ENCODE data around the gene PCSK5. TPM values are rescaled to one million over a fixed set of nuclear protein-coding genes. Genes with fewer than 3 reads are reported as not detected.

The PCSK5 gene
- polyA plus RNA-seq, 1 donor (not counting 4 experiments of a cell fraction or from before 2014, with no cell fraction given) = 1.9 TPM

DNA sequence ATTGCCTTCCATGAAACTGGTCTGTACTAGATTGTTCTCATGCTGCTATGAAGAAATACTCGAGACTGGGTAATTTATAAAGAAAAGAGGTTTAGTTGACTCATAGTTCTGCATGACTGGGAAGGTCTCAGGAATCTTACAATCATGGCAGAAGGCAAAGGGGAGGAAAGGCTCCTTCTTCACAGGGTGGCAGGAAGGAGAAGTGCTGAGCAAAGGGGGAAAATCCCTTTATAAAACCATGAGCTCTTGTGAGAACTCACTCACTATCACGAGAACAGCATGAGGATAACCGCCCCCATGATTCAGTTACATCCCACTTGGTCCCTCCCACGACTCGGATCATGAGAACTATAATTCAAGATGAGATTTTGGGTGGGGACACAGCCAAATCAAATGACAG, 340.5 kb downstream of the PCSK5 start:
- dilution Hi-C loops (cut with MboI; ENCODE audit: extremely low pct_ligation_motif_present, low sequenced_read_pairs) = no loop called here
- H3K9ac ChIP-seq (ENCODE audit: control insufficient read depth, extremely low read depth, insufficient read depth, low read length) = no peak overlapping the region
- H3K4me1 ChIP-seq (ENCODE audit: control insufficient read depth, extremely low read depth, insufficient read depth, low read length) = no peaks in the 10 kb centered on the region
- DNase-seq (ENCODE audit: low read depth, low spot score) = no peak
- H3K79me2 ChIP-seq (ENCODE audit: control insufficient read depth, insufficient read depth, low read length) = no peaks in the 10 kb centered on the region
- H3K9me1 ChIP-seq (ENCODE audit: control insufficient read depth, extremely low read depth, insufficient read depth, low read length) = no peaks in the 10 kb centered on the region
- H3K4me2 ChIP-seq (ENCODE audit: control insufficient read depth, extremely low read depth, insufficient read depth, low read depth, low read length) = no peak overlapping the region
- no peak overlapping the region for H3K4me3 ChIP-seq (ENCODE audit: control insufficient read depth in 2 of 3, extremely low read depth in 1 of 3, insufficient read depth in 2 of 3, low read depth in 1 of 3, low read length in 3 of 3)
- H3K27me3 ChIP-seq (ENCODE audit: control insufficient read depth, extremely low read depth, insufficient read depth, low read length) = no peaks in the 10 kb centered on the region
- no peaks in the 10 kb centered on the region for H3K36me3 ChIP-seq (ENCODE audit: control insufficient read depth in 2 of 2, extremely low read depth in 1 of 2, insufficient read depth in 2 of 2, low read length in 2 of 2)
- H3K9me3 ChIP-seq (ENCODE audit: control insufficient read depth, low read depth, low read length) = no peaks in the 10 kb centered on the region
- no peak overlapping the region for H3K27ac ChIP-seq (ENCODE audit: control insufficient read depth, insufficient read depth, low read length)
- FAIRE-seq = no peak
- no peak overlapping the region for H2AFZ ChIP-seq (ENCODE audit: control insufficient read depth, low read length)
- no peak for TF ChIP-seq EZH2 (IDR thresholded peaks at IDR 0.05; ENCODE audit: low read length)
- TF ChIP-seq, protein P1, sequence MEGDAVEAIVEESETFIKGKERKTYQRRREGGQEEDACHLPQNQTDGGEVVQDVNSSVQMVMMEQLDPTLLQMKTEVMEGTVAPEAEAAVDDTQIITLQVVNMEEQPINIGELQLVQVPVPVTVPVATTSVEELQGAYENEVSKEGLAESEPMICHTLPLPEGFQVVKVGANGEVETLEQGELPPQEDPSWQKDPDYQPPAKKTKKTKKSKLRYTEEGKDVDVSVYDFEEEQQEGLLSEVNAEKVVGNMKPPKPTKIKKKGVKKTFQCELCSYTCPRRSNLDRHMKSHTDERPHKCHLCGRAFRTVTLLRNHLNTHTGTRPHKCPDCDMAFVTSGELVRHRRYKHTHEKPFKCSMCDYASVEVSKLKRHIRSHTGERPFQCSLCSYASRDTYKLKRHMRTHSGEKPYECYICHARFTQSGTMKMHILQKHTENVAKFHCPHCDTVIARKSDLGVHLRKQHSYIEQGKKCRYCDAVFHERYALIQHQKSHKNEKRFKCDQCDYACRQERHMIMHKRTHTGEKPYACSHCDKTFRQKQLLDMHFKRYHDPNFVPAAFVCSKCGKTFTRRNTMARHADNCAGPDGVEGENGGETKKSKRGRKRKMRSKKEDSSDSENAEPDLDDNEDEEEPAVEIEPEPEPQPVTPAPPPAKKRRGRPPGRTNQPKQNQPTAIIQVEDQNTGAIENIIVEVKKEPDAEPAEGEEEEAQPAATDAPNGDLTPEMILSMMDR (optimal IDR thresholded peaks at IDR 0.05 in 1 of 3, IDR thresholded peaks at IDR 0.05 in 1 of 3, conservative IDR thresholded peaks at IDR 0.05 in 1 of 3; ENCODE audit: extremely low read depth in 1 of 3, insufficient read depth in 2 of 3, low read length in 3 of 3) = no peak
- no peaks in the 10 kb centered on the region for H4K20me1 ChIP-seq (ENCODE audit: control insufficient read depth, extremely low read depth, insufficient read depth, low read length)

GRCh38 chr9:76232861-76233489, 342.5 kb downstream of the PCSK5 start:
- H3K9me3 ChIP-seq (ENCODE audit: control insufficient read depth, low read depth, low read length) = no peaks in the 10 kb centered on the region
- no peaks in the 10 kb centered on the region for H3K36me3 ChIP-seq (ENCODE audit: control insufficient read depth in 2 of 2, extremely low read depth in 1 of 2, insufficient read depth in 2 of 2, low read length in 2 of 2)
- TF ChIP-seq, protein P1 (optimal IDR thresholded peaks at IDR 0.05 in 1 of 3, IDR thresholded peaks at IDR 0.05 in 1 of 3, conservative IDR thresholded peaks at IDR 0.05 in 1 of 3; ENCODE audit: extremely low read depth in 1 of 3, insufficient read depth in 2 of 3, low read length in 3 of 3) = no peak
- no peak for TF ChIP-seq EZH2 (IDR thresholded peaks at IDR 0.05; ENCODE audit: low read length)
- no peak overlapping the region for H3K4me2 ChIP-seq (ENCODE audit: control insufficient read depth, extremely low read depth, insufficient read depth, low read depth, low read length)
- no peak for DNase-seq (ENCODE audit: low read depth, low spot score)
- no peaks in the 10 kb centered on the region for H3K27me3 ChIP-seq (ENCODE audit: control insufficient read depth, extremely low read depth, insufficient read depth, low read length)
- H3K4me1 ChIP-seq (ENCODE audit: control insufficient read depth, extremely low read depth, insufficient read depth, low read length) = no peaks in the 10 kb centered on the region
- no peak overlapping the region for H3K27ac ChIP-seq (ENCODE audit: control insufficient read depth, insufficient read depth, low read length)
- H3K9ac ChIP-seq (ENCODE audit: control insufficient read depth, extremely low read depth, insufficient read depth, low read length) = no peak overlapping the region
- H3K4me3 ChIP-seq (ENCODE audit: control insufficient read depth in 2 of 3, extremely low read depth in 1 of 3, insufficient read depth in 2 of 3, low read depth in 1 of 3, low read length in 3 of 3) = no peak overlapping the region
- H3K79me2 ChIP-seq (ENCODE audit: control insufficient read depth, insufficient read depth, low read length) = no peaks in the 10 kb centered on the region
- H4K20me1 ChIP-seq (ENCODE audit: control insufficient read depth, extremely low read depth, insufficient read depth, low read length) = no peaks in the 10 kb centered on the region
- no peak overlapping the region for H2AFZ ChIP-seq (ENCODE audit: control insufficient read depth, low read length)
- H3K9me1 ChIP-seq (ENCODE audit: control insufficient read depth, extremely low read depth, insufficient read depth, low read length) = no peaks in the 10 kb centered on the region
- no peak for FAIRE-seq
- dilution Hi-C loops (cut with MboI; ENCODE audit: extremely low pct_ligation_motif_present, low sequenced_read_pairs) = no loop called here
